T-helper 9 cell (primary cell): ENCODE results near the gene GATA5.

ENCODE experiments used
- DNase-seq: peaks from one replicate; pipeline ENCODE4 v3.0.0-alpha.2; 2020

Gene GATA5

GRCh38 chr20:62451156-62451767 lies 24.5 kb downstream of the GATA5 start:
- DNase-seq, result no peak

GRCh38 chr20:62449951-62450691 lies 25.7 kb downstream of the GATA5 start:
- DNase-seq, result no peak

GRCh38 chr20:62448788-62449187 lies 27.0 kb downstream of the GATA5 start:
- no peak for DNase-seq

- DNase-seq, result no peak
Measured at GRCh38 chr20:62448038-62448437, 27.8 kb downstream of the GATA5 start.

GRCh38 chr20:62446888-62447869 lies 28.6 kb downstream of the GATA5 start:
- no peak for DNase-seq

GRCh38 chr20:62446481-62446880 lies 29.3 kb downstream of the GATA5 start:
- DNase-seq, result no peak

GRCh38 chr20:62445553-62446340 lies 30.0 kb downstream of the GATA5 start:
- DNase-seq, result no peak

- DNase-seq, result no peak
Measured at GRCh38 chr20:62444286-62444685, 31.5 kb downstream of the GATA5 start.

GRCh38 chr20:62441987-62442539 lies 33.7 kb downstream of the GATA5 start:
- DNase-seq, result no peak

GRCh38 chr20:62439218-62439617 lies 36.6 kb downstream of the GATA5 start:
- no peak for DNase-seq

- DNase-seq, result no peak
Measured at GRCh38 chr20:62437927-62438326, 37.9 kb downstream of the GATA5 start.

- DNase-seq, result no peak
Measured at GRCh38 chr20:62437496-62437895, 38.3 kb downstream of the GATA5 start.

GRCh38 chr20:62436692-62437091 lies 39.1 kb downstream of the GATA5 start:
- no peak for DNase-seq

- DNase-seq, result no peak
Measured at GRCh38 chr20:62433658-62434497, 41.9 kb downstream of the GATA5 start.

GRCh38 chr20:62430866-62431447 lies 44.8 kb downstream of the GATA5 start:
- DNase-seq, result no peak

- DNase-seq, result no peak
Measured at GRCh38 chr20:62430311-62430853, 45.4 kb downstream of the GATA5 start.

GRCh38 chr20:62429455-62430310 lies 46.1 kb downstream of the GATA5 start:
- no peak for DNase-seq

- DNase-seq, result no peak
Measured at GRCh38 chr20:62428396-62429295, 47.1 kb downstream of the GATA5 start.

GRCh38 chr20:62428002-62428372 lies 47.8 kb downstream of the GATA5 start:
- no peak for DNase-seq
